GM21360 (cell line): ENCODE measurements around the gene CCS.
"Not testable (repeated sequence)": the region's sequence is repeated elsewhere in the genome, so short reads cannot be mapped to it uniquely, and the experiment has no call there.

ENCODE experiments used
- ATAC-seq: cut with Tn5 transposase; IDR thresholded peaks from one replicate; pipeline ENCODE4 v1.9.1; 2021; ENCODE audit warnings: mild to moderate bottlenecking, moderate library complexity; ENCODE audit not compliant: unreplicated experiment

CCS gene

DNA sequence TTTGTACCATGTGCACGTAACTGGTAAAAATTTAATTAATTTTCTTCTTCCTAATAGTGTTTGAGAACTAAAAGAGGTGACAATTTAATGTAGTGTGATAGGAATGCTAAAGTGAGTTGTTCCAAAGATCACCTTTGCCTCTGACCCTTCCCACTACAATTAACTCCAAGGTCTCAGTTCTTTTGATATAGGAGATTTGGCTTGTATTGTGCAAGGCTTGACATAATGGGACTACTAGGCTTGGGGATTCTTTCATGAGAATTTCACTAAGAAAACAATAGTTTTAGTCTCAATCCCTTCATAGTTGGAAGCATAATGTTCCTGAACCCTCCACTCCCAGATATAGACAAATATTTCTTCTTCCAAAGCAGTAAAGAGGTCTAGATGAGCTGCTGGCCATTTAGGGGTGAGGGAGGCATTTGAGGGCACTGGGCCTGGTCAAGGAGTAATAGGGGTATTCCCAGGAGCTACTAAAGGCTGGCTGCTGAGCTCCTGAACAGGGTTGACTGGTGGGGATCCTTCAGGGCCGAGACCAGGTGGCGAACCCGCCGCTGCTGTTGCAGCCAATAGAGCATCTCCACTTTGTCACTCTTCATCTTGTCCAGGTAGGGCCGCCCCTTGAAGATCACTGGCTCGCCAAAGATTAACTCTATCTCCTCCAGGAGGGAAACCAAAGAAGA is 2.8 kb upstream of the CCS start:
- no peak for ATAC-seq

DNA sequence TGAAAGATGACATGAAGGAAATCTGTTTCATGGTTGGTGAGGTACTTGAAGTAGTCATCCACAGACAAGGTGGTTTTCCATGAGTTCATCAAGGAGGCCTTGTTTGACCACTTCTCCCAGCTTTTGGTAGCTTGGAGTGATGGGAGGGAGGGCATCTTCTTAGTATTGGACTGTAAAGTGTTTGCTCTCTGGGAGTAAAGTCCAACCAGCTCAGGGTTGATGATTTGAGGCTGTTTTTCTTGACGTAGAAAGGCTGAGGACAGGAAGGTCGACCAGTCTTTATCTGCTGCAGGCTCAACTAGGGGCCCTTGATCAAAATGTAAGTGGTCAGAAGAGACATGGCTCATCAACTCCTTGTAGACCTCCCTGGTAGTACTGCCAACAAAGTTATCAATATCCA is 1.8 kb upstream of the CCS start:
- ATAC-seq: no peak

DNA sequence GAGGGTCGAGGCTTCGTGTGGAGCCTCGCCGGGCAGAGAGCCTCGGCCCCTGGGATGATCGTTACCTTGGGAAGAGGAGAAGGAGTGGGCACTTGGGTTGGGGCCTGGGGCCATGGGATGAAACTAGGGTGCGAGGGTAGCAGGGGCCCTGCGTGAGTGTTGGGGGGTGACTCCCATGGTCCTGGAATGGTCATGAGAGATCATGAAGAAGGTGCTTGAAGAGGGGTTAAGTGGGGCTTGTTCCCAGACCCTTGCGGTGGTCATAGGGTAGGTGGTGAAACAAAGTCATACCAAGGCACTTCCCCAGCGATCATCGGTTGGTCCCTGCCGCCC is 284 bp downstream of the CCS start:
- ATAC-seq: peak; percentile 11

GRCh38 chr11:66593650-66594049 is 665 bp downstream of the CCS start:
- no peak for ATAC-seq

GRCh38 chr11:66595245-66595904 is 2.4 kb downstream of the CCS start:
- ATAC-seq: no peak

- ATAC-seq: no peak
Observed at GRCh38 chr11:66598993-66599392, 6.0 kb downstream of the CCS start.

- ATAC-seq: no peak
Observed at GRCh38 chr11:66600219-66600618, 7.2 kb downstream of the CCS start.

DNA sequence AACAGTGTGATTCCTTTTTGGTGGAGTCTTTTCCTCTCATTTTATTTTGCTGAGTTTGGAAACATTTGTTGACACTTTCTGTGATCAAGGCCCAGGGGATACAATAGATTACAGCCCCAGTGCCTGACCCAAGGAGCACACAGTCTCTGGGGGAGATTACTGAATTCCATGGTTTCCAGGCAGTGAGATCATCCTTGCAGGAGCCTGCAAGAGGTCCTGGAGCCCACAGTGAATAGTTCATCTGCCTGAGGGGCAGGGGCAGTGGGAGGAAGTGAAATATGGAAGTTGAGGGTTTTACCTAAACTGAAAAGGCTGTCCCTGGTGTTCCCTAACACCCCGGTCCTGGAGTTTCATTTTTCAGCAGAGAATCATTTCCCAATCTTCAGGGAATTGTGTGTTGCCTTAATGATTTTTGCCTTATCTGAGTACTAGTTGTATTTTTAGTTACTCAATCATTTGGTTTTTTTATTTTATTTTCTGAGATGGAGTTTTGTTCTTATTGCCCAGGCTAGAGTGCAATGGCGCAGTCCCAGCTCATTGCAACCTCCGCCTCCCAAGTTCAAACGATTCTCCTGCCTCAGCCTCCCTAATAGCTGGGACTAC is 7.7 kb downstream of the CCS start:
- no peak for ATAC-seq

DNA sequence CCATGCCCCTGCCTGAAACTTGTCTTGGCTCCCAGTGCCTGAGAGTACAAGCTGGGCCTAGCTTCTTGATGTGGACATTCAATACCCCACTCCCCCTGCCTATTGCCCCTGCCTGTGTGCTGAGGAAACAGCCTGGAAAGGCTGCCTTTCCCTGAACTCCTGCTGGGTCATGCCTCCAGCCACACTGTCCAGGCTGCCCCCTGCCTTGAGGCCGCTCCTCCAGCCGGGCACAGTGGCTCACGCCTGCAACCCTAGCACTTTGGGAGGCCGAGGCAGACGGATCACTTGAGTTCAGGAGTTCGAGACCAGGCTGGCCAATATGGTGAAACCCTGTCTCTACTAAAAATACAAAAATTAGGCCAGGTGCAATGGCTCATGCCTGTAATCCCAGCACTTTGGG is 10.1 kb downstream of the CCS start:
- ATAC-seq: no peak

DNA sequence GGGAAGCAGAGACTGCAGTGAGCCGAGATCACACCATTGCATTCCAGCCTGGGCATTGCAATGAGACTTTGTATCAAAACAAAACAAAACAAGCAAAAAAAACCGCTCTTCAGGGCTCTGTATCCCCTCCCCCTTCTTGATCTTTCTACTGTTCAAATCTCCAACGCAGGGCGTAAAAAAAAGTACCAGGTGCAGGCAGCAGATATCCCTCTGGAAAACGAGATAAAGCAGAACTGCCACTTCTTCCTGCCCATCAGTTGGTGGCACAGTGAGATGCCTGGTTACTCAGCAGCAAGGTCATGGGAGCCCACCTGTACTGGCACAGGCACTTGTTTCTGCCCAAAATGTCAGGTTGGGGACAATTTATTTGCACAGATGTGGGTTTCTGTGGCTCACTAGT is 11.2 kb downstream of the CCS start:
- ATAC-seq: no peak

DNA sequence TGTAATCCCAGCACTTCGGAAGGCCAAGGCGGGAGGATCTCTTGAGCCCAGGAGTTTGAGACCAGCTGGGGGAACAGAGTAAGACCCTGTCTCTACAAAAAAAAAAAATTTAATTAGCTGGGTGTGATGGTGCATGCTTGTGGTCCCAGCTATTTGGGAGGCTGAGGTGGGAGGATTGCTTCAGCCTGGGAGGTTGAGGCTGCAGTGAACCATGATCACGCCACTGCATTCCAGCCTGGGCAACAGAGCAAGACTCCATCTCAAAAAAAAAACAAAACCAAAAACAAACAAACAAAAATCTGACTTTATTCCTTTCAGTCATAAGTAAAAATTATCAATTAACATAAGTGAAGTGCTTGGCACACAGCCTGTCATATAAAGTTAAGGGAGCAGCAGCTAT is 13.6 kb downstream of the CCS start:
- not testable (repeated sequence) for ATAC-seq

DNA sequence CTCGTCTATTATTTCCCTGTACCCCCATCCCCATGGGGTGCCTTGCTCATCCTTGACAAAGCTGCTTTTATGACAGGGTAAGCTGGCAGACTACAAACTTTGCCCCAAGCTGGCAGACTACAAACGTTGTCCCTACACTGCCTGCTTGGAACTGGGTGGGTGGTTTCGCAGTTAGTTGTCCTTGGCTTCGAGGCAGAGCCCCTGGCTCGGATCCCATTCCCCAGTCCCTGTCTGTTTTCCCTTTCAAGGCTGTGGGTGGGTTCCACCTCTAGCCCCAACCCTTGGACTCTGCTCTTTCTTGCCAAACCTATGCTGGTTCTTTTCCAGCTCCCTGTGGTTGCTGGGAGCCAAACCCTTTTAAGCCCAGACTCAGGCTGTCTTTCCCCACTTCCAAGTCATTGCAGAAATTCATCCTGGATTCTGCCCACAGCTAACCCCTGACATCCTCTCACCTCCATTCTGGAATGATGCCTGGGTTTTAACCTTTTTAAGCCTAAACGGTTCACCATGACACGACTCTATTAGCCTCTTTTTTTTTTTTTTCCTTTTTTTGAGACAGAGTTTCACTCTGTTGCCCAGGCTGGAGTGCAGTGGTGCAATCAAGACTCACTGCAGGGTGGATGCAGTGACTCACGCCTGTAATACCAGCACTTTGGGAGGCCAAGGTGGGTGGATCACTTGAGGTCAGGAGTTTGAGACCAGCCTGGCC is 14.3 kb downstream of the CCS start:
- ATAC-seq: no peak

GRCh38 chr11:66609721-66610617 is 17.0 kb downstream of the CCS start:
- no peak for ATAC-seq

DNA sequence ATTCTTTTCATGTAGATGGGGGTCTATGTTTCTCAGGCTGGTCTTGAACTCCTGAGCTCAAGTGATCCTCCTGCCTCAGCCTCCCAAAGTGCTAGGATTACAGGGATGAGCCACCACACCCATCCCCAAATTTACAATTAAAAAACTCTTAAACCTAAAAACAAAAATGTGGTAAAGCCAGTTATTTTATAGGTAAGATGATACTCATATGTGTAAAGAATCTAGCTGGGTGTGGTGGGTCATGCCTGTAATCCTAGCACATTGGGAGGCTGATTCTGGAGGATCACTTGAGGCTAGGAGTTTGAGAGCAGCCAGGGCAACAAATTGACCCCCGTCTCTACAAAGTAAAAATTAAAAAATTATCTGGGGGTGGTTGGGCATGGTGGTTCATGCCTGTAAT is 19.5 kb downstream of the CCS start:
- ATAC-seq: no peak

GRCh38 chr11:66614073-66614472 is 21.1 kb downstream of the CCS start:
- ATAC-seq: no peak

DNA sequence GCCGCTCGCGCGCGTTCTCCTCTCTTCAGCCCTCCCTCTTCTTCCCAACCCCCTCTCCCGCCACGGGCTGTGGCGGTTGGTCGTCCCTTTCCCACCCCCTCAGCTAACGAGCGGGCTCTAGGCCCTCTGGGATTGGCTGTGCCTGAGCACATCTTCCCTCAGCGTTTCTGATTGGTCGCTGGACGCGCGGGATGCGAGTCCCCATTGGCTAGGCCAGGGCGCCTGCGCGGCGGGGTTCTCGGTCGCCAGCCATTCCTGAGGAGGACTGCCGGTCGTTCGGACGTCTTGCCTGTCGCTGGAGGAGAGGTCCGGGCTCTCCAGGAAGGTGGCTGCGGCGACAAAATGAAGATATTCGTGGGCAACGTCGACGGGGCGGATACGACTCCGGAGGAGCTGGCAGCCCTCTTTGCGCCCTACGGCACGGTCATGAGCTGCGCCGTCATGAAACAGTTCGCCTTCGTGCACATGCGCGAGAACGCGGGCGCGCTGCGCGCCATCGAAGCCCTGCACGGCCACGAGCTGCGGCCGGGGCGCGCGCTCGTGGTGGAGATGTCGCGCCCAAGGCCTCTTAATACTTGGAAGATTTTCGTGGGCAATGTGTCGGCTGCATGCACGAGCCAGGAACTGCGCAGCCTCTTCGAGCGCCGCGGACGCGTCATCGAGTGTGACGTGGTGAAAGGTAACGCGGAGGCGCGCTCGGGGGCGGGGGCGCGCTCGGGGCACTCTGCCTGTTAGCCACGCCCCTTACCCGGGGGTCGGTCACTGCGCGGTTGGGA is 23.6 kb downstream of the CCS start, which contains the start of gene RBM14:
RBM14 (plus strand) TSS at position 252 of the 776 bp plus-strand sequence; CDS start at position 343, 91 bp downstream.
- peak; percentile 82 for ATAC-seq

DNA sequence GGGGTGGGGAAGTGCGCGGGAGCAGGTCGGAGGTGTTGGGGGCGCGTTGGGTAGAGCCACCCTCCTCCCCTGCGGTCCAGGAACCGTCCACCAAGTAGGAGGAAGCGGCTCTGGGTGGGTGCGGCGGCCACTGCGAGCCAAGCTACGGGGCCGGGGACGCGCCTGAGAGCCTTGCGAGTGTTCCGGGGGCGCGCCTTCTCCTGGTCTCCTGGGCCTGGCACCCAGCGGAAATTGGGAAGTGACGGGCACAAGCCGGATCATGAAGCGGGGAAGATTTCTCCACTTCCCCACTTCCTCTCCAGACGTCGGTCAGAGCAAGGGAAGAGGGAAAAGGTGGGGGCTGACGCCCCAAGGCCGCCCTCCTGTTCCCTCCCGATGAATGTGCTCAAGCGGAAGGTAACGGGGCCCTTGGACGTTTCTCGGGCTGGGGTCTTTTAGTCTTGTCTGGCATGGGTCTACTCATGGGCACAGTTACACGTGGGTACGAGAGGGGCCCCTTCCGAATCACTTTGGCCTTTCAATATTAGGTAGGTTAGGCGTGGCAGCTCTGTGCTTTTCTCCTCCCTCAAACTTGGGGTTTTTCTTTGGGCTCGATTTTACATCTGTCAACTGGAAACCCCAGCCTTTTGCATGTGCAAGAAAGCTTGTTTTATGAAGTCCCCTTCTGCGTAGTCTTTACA is 24.3 kb downstream of the CCS start:
- ATAC-seq: no peak

DNA sequence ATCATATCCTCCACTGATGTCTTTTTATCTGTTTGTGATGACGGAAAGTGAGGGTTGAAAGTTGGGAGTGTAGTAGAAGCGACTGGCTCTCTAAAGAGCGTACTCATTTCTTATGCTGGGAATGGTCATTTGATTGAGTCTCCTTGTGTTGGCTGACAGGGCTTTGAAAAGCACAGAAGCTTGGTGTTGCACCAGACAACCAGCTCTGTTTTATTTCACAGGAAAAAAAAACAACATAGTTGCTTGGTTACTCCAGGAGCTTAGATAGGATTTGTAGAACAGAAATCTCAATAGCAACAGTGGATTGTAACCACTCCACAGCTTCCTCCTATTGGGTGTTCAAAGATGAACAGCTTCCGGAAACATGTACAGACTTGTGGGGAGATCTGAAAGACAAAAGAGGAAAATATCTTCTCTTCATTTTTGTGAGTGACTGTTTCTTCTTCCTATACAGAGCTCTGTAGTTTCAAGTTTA is 26.1 kb downstream of the CCS start:
- ATAC-seq: no peak

GRCh38 chr11:66624450-66624849 is 31.5 kb downstream of the CCS start:
- no peak for ATAC-seq
